Measurements from ENCODE around the gene C2orf68.

DNA sequence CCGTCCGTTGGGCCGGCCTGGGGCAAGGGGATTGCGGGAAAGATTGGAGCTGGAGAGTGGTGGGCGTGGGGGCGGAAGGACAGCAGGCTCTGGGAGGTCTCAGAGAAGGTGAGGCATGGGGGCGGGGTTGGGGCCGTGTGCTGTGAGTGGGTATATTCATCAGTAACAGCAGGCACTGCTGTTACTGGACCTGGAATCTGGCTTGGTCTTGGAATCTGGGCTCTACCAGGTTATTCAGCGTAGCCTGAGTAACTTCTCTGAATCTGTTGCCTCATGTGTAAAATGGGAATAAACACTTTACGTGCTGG, 15.9 kb downstream of the C2orf68 start:
- TF ChIP-seq ZNF8 (CRISPR knock-in tag; IDR thresholded peaks at IDR 0.05) (no peak), ZFP3 (CRISPR knock-in tag; IDR thresholded peaks at IDR 0.05) (no peak), RARB (CRISPR knock-in tag; IDR thresholded peaks at IDR 0.05) (no peak), SNAI2 (CRISPR knock-in tag; IDR thresholded peaks at IDR 0.05) (no peak), CSDC2 (CRISPR knock-in tag; IDR thresholded peaks at IDR 0.05) (no peak), ARNTL (CRISPR knock-in tag; IDR thresholded peaks at IDR 0.05; ENCODE audit: borderline replicate concordance, low read depth) (no peak), ISL1 (CRISPR knock-in tag; IDR thresholded peaks at IDR 0.05) (no peak), ZFP30 (CRISPR knock-in tag; IDR thresholded peaks at IDR 0.05) (no peak), OSR1 (CRISPR knock-in tag; IDR thresholded peaks at IDR 0.05) (no peak), GLIS3 (CRISPR knock-in tag; IDR thresholded peaks at IDR 0.05) (no peak)
- TF ChIP-seq, protein P1, sequence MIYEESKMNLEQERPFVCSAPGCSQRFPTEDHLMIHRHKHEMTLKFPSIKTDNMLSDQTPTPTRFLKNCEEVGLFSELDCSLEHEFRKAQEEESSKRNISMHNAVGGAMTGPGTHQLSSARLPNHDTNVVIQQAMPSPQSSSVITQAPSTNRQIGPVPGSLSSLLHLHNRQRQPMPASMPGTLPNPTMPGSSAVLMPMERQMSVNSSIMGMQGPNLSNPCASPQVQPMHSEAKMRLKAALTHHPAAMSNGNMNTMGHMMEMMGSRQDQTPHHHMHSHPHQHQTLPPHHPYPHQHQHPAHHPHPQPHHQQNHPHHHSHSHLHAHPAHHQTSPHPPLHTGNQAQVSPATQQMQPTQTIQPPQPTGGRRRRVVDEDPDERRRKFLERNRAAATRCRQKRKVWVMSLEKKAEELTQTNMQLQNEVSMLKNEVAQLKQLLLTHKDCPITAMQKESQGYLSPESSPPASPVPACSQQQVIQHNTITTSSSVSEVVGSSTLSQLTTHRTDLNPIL (CRISPR knock-in tag; IDR thresholded peaks at IDR 0.05; ENCODE audit: low read depth): no peak
- TF ChIP-seq, protein P2, sequence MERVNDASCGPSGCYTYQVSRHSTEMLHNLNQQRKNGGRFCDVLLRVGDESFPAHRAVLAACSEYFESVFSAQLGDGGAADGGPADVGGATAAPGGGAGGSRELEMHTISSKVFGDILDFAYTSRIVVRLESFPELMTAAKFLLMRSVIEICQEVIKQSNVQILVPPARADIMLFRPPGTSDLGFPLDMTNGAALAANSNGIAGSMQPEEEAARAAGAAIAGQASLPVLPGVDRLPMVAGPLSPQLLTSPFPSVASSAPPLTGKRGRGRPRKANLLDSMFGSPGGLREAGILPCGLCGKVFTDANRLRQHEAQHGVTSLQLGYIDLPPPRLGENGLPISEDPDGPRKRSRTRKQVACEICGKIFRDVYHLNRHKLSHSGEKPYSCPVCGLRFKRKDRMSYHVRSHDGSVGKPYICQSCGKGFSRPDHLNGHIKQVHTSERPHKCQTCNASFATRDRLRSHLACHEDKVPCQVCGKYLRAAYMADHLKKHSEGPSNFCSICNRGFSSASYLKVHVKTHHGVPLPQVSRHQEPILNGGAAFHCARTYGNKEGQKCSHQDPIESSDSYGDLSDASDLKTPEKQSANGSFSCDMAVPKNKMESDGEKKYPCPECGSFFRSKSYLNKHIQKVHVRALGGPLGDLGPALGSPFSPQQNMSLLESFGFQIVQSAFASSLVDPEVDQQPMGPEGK (CRISPR knock-in tag; IDR thresholded peaks at IDR 0.05; ENCODE audit: borderline replicate concordance): no peak
- TF ChIP-seq, protein P3, sequence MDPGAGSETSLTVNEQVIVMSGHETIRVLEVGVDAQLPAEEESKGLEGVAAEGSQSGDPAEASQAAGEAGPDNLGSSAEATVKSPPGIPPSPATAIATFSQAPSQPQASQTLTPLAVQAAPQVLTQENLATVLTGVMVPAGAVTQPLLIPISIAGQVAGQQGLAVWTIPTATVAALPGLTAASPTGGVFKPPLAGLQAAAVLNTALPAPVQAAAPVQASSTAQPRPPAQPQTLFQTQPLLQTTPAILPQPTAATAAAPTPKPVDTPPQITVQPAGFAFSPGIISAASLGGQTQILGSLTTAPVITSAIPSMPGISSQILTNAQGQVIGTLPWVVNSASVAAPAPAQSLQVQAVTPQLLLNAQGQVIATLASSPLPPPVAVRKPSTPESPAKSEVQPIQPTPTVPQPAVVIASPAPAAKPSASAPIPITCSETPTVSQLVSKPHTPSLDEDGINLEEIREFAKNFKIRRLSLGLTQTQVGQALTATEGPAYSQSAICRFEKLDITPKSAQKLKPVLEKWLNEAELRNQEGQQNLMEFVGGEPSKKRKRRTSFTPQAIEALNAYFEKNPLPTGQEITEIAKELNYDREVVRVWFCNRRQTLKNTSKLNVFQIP (CRISPR knock-in tag; IDR thresholded peaks at IDR 0.05; ENCODE audit: borderline replicate concordance, low read depth): no peak
- TF ChIP-seq, protein P4, sequence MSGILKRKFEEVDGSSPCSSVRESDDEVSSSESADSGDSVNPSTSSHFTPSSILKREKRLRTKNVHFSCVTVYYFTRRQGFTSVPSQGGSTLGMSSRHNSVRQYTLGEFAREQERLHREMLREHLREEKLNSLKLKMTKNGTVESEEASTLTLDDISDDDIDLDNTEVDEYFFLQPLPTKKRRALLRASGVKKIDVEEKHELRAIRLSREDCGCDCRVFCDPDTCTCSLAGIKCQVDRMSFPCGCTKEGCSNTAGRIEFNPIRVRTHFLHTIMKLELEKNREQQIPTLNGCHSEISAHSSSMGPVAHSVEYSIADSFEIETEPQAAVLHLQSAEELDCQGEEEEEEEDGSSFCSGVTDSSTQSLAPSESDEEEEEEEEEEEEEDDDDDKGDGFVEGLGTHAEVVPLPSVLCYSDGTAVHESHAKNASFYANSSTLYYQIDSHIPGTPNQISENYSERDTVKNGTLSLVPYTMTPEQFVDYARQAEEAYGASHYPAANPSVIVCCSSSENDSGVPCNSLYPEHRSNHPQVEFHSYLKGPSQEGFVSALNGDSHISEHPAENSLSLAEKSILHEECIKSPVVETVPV (CRISPR knock-in tag; IDR thresholded peaks at IDR 0.05): no peak

All from SK-N-SH treated with all-trans-retinoic acid at 6 μM for 48 hours (cell line).